IPS-11a (cell line): Measurements from ENCODE around the gene F8A1.
"Not testable (repeated sequence)": the region's sequence is repeated elsewhere in the genome, so short reads cannot be mapped to it uniquely, and the experiment has no call there.

Experiments used
- H3K4me3 ChIP-seq: one replicate; pipeline ENCODE4 v1.5.1; 2013; ENCODE audit warnings: low read depth, low read length, control low read depth

The F8A1 gene

GRCh38 chrX:154886069-154886788 is at the start of gene F8A1:
F8A1 (plus strand) TSS chrX:154886355; CDS start chrX:154886375, 20 bp downstream.
- H3K4me3 ChIP-seq = not testable (repeated sequence)

- H3K4me3 ChIP-seq = no peak overlapping the region
These were observed 45.3 kb upstream of the F8A1 start for GRCh38 chrX:154840856-154841255.

GRCh38 chrX:154850957-154851611 is 35.1 kb upstream of the F8A1 start:
- H3K4me3 ChIP-seq = no peak overlapping the region

DNA sequence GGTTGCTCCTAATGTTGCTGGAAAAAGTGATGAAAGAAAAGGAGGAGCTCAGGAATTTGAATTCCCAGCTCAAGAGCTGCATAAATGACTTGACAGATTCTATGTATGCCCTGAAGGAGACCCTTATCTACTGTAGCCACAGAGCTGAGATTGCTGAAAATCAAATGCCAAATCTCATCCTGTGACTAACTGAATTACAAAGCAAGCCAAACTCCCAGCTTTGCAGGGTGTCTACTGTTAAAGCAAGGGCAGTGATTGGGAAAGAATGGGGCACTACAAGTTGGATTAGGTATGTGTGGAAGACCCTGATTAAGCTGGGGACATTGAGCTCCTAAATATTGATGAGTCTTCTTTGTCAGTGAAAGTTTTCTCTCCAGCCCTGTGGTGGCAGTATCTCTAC is 30.9 kb upstream of the F8A1 start:
- no peak overlapping the region for H3K4me3 ChIP-seq

GRCh38 chrX:154868522-154868921 is 17.6 kb upstream of the F8A1 start:
- H3K4me3 ChIP-seq = not testable (repeated sequence)

DNA sequence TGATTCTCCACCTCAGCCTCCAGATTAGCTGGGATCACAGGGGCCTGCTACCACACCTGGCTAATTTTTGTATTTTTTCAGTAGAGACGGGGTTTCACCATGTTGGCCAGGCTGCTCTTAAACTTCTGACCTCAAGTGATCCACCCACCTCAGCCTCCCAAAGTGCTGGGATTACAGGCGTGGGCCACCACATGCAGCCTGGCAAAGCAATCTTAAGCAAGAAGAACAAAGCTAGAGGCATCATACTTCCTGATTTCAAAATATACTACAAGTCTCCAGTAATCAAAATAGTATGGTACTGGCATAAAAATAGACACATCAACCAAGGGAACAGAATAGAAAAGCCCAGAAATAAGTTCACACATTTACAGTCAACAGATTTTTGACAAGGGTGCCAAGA is 12.8 kb upstream of the F8A1 start:
- no peak overlapping the region for H3K4me3 ChIP-seq

DNA sequence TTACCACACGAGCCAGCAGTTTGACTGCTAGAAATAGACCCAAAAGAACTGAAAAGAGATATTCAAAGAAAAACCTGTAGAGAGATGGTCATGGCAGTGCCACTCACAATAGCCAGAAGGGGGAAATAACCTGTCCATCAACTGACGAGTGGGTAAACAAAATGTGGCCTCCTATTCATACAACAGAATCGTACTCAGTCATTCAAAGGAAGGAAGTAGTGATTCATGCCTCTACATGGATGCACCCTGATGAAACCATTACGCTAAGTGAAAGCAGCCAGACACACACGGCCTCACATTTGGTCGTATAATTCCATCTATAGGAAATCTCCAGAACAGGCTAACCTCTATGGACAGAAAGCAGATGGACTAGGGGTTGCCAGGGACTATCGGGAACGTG is 2.1 kb upstream of the F8A1 start:
- not testable (repeated sequence) for H3K4me3 ChIP-seq

GRCh38 chrX:154885057-154885456 is 1.1 kb upstream of the F8A1 start:
- H3K4me3 ChIP-seq = not testable (repeated sequence)

DNA sequence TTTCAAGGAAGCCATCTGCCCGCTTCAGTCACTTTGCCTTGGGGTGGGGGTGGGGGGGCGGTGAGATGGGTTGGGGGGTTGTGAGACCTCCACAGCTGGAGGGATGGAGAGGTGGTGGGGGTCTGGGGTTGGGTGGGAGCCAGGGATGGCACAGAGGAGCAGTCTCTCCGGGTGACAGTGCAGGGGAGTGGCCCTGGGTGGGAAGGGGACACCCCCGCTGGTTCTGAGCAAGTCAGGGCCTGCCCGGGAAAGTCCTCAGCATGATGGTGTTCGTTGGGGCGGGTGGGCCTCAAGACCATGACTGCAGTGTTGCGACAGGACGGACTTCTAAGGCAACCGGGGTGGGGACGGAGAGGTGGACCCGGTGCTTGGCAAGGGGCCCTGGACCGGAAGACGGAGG is 606 bp upstream of the F8A1 start:
- not testable (repeated sequence) for H3K4me3 ChIP-seq

DNA sequence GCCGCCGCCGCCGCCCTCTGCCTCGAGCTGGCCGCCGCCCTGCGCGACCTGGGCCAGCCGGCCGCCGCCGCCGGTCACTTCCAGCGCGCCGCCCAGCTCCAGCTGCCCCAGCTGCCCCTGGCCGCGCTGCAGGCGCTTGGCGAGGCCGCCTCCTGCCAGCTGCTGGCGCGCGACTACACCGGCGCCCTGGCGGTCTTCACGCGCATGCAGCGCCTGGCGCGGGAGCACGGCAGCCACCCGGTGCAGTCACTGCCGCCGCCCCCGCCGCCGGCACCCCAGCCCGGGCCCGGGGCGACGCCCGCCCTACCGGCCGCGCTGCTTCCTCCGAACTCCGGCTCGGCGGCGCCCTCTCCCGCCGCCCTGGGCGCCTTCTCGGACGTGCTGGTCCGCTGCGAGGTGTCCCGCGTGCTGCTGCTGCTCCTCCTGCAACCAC is 650 bp downstream of the F8A1 start:
- H3K4me3 ChIP-seq = not testable (repeated sequence)

- no peak overlapping the region for H3K4me3 ChIP-seq
These were observed 5.0 kb downstream of the F8A1 start for GRCh38 chrX:154890990-154891639.

DNA sequence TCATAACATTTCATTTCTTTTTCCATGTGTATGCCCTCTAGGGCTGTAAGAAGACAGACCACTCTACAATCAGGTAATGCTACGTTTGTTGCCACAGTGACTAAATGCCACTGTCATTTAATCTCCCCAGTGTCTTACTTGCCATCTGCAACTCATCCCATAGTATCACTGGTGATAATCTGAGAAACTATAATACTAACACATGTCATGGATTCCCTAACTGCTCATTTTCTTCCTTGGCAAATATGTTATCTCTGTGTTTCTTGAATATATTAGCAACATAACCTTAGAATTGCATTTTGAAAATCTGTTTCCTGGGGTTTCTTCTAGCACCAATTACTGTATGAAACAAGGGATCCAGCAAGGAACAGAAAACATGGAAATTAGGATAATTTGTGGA is 6.1 kb downstream of the F8A1 start:
- no peak overlapping the region for H3K4me3 ChIP-seq

DNA sequence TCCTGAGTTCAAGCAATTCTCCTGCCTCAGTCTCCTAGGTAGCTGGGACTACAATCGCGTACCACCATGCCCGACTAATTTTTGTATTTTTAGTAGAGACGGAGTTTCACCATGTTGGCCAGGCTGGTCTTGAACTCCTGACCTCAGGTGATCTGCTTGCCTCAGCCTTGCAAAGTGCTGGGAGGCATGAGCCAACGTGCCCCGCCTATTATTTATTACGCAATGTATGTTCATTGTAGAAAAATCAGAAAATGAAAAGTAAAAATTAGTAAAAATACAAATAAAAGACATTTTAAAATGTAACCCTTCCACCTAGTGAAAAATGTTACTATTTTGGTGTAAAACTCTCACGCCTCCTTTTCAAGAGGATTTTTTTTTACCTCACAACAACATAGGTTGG is 14.2 kb downstream of the F8A1 start:
- H3K4me3 ChIP-seq = no peak overlapping the region

GRCh38 chrX:154902408-154902807 is 16.3 kb downstream of the F8A1 start:
- H3K4me3 ChIP-seq = no peak overlapping the region

DNA sequence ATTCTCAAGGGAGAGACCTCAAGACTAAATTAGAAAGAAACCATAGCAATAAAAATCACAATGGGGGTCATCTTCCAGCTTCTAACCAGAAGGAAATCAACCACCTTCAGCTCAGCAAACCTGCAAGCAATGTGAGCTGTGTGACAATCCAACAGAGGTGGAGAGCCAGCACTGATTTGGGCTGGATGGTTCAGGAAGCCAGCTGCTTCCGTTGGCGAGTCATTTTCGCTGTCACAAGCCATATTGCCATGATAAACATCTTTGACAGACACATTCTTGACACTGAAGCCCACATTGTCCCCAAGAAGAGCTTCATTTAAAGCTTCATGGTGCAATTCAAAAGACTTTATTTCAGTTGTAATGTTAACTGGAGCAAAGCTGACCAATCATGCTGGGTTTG is 22.7 kb downstream of the F8A1 start:
- no peak overlapping the region for H3K4me3 ChIP-seq

- H3K4me3 ChIP-seq = not testable (repeated sequence)
These were observed 23.9 kb downstream of the F8A1 start for GRCh38 chrX:154910048-154910447.

- not testable (repeated sequence) for H3K4me3 ChIP-seq
These were observed 24.4 kb downstream of the F8A1 start for GRCh38 chrX:154910528-154910927.

GRCh38 chrX:154914052-154914451 is 27.9 kb downstream of the F8A1 start:
- no peak overlapping the region for H3K4me3 ChIP-seq

DNA sequence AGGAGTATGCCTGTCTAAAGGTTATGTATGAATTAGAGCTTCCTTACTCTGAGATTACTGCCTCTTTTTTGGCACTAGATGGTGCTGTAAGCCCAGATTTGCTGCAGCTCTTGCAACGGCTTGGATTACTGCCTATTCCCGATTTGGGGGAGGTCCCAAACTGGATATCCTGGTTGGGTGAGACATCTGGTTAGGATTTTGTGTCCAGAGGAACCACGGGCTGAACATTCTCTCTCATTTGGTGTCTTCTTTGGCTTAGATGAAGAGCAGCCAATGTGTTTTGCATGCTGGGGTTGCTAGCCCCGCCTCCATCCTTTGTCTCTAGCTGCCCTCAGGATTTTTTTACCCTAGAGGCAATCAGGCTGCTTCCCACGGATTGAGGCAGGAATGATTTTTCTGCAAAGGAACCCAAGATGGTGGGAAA is 31.9 kb downstream of the F8A1 start:
- no peak overlapping the region for H3K4me3 ChIP-seq

GRCh38 chrX:154924771-154925170 is 38.6 kb downstream of the F8A1 start:
- H3K4me3 ChIP-seq = not testable (repeated sequence)
